ENCODE results near the gene GAK. TPM values are rescaled to one million over a fixed set of nuclear protein-coding genes. Genes with fewer than 3 reads are reported as not detected.

The GAK gene
- total and polyA plus RNA-seq, 7 donors, result 40.8 to 494 (median 124) TPM

- Histone ChIP-seq H3K4me3 (no peak overlapping the region), H3K27me3 (no peaks in the 10 kb centered on the region), H3K4me1 (no peaks in the 10 kb centered on the region), H3K36me3 (peaks cover 30 to 96% (median 44%) of the 10 kb centered on the region in 4 donors), H3K27ac (no peak overlapping the region), H3K9me3 (no peaks in the 10 kb centered on the region)
- intact Hi-C loops (cut with DNase I), result no loop called here
- no peak for DNase-seq
- TF ChIP-seq POLR2AphosphoS5 (IDR thresholded peaks at IDR 0.05) (no peak), EP300 (IDR thresholded peaks at IDR 0.05) (no peak), CTCF (IDR thresholded peaks at IDR 0.05) (no peak), POLR2A (IDR thresholded peaks at IDR 0.05) (no peak)
- WGBS, 2 donors, result 93 to 94% methylated on average over 26 of the region's 26 CpGs
These were observed 48.6 kb downstream of the GAK start for GRCh38 chr4:883377-884095.

GRCh38 chr4:882646-883045 is 49.5 kb downstream of the GAK start:
- TF ChIP-seq CTCF (IDR thresholded peaks at IDR 0.05) (no peak), POLR2A (IDR thresholded peaks at IDR 0.05) (no peak), POLR2AphosphoS5 (IDR thresholded peaks at IDR 0.05) (no peak), EP300 (IDR thresholded peaks at IDR 0.05) (no peak)
- H3K36me3 ChIP-seq, result peaks cover 27 to 96% (median 43%) of the 10 kb centered on the region in 4 donors
- intact Hi-C loops (cut with DNase I), result no loop called here
- no peak overlapping the region for H3K4me3 ChIP-seq
- no peak overlapping the region for H3K27ac ChIP-seq
- H3K4me1 ChIP-seq, result no peaks in the 10 kb centered on the region
- no peaks in the 10 kb centered on the region for H3K27me3 ChIP-seq
- DNase-seq, result no peak
- WGBS, 2 donors, result 95% methylated on average over 22 of the region's 22 CpGs
- no peaks in the 10 kb centered on the region for H3K9me3 ChIP-seq

- 93 to 95% methylated on average over 34 of the region's 34 CpGs for WGBS, 2 donors
- peaks cover 30 to 99% (median 46%) of the 10 kb centered on the region in 4 donors for H3K36me3 ChIP-seq
- no peak for DNase-seq
These were observed 50.4 kb downstream of the GAK start for GRCh38 chr4:881709-882108.

GRCh38 chr4:880684-881405 is 51.3 kb downstream of the GAK start:
- no peak for DNase-seq
- H3K36me3 ChIP-seq, result peaks cover 37 to 99% (median 49%) of the 10 kb centered on the region in 4 donors
- TF ChIP-seq POLR2AphosphoS5 (IDR thresholded peaks at IDR 0.05) (no peak), CTCF (IDR thresholded peaks at IDR 0.05) (no peak), EP300 (IDR thresholded peaks at IDR 0.05) (no peak), POLR2A (IDR thresholded peaks at IDR 0.05) (no peak)
- 89 to 94% methylated on average over 17 of the region's 17 CpGs for WGBS, 2 donors
- H3K9me3 ChIP-seq, result no peaks in the 10 kb centered on the region
- H3K4me1 ChIP-seq, result no peaks in the 10 kb centered on the region
- H3K27me3 ChIP-seq, result no peaks in the 10 kb centered on the region
- intact Hi-C loops (cut with DNase I), result no loop called here
- H3K27ac ChIP-seq, result no peak overlapping the region
- H3K4me3 ChIP-seq, result no peak overlapping the region

More at GRCh38 chr4:881709-882108, 50.4 kb downstream of the GAK start:
- Histone ChIP-seq H3K27me3 (no peaks in the 10 kb centered on the region), H3K9me3 (no peaks in the 10 kb centered on the region), H3K27ac (no peak overlapping the region), H3K4me3 (no peak overlapping the region), H3K4me1 (no peaks in the 10 kb centered on the region)
- TF ChIP-seq POLR2A (IDR thresholded peaks at IDR 0.05) (no peak), CTCF (IDR thresholded peaks at IDR 0.05) (no peak), EP300 (IDR thresholded peaks at IDR 0.05) (no peak), POLR2AphosphoS5 (IDR thresholded peaks at IDR 0.05) (no peak)
- intact Hi-C loops (cut with DNase I), result no loop called here
